ENCODE data around the gene KCTD8.

- TF ChIP-seq CTCF (IDR thresholded peaks at IDR 0.05) (no peak), POLR2A (IDR thresholded peaks at IDR 0.05) (no peak)
Observed at GRCh38 chr4:44159991-44160390, 288.6 kb downstream of the KCTD8 start.
